Measurements from ENCODE around the gene C1orf167. TPM values are rescaled to one million over a fixed set of nuclear protein-coding genes. Genes with fewer than 3 reads are reported as not detected.

Gene C1orf167
- polyA plus RNA-seq, 3 donors = 0.36 to 0.46 TPM; not detected in 1

DNA sequence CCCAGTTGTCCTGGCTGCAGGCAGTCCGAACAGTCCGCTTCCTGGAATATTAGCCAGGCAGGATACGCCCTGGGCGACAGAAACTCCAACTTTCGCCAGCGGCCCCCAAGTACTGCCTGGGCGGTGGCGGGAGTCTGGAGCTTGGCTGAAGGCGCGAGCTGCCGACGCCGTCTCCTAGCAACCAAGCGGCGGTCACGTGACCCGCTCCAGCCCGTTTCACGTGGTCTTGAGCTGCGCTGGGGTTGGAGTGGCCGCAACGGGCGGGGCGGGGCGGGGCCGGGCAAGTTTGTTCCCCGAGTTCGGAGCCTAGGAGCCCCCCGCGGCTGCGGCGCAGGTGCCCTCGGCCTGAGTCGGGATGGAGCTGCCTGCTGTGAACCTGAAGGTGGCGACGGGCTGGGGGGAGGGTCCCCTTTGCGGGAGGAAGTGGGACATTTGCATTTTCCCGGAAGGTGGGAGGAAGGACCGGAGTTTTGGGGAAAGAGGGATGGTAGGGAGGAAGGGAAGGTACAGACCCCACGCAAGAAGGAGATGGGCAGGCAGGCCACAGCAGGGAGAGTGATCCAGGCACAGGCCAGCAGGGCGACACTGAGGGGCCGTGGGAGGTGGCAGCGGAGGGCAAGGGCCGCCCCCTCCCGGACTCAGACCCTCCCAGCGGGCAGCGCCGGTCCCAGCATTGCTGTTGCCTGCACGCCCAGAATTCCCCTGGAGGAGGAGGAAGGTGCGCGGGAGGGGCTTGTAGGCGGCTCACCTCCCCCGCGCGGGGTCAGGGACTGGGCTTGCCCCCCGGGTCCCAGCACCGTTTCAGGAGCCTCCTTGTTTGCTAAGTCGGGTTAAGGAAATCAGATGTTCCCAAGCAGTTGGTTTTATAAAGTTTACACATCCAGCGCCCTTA, 25.9 kb upstream of the C1orf167 start, which contains the start of gene AGTRAP:
Gene AGTRAP, plus strand, starts transcription at position 283 of the 892 bp plus-strand sequence. Its CDS starts 73 bp downstream, at position 356.
- peak in 2 of 3 donors; percentile 82 to 87 for DNase-seq (ENCODE audit: low read depth in 3 of 3, low spot score in 2 of 3)

DNA sequence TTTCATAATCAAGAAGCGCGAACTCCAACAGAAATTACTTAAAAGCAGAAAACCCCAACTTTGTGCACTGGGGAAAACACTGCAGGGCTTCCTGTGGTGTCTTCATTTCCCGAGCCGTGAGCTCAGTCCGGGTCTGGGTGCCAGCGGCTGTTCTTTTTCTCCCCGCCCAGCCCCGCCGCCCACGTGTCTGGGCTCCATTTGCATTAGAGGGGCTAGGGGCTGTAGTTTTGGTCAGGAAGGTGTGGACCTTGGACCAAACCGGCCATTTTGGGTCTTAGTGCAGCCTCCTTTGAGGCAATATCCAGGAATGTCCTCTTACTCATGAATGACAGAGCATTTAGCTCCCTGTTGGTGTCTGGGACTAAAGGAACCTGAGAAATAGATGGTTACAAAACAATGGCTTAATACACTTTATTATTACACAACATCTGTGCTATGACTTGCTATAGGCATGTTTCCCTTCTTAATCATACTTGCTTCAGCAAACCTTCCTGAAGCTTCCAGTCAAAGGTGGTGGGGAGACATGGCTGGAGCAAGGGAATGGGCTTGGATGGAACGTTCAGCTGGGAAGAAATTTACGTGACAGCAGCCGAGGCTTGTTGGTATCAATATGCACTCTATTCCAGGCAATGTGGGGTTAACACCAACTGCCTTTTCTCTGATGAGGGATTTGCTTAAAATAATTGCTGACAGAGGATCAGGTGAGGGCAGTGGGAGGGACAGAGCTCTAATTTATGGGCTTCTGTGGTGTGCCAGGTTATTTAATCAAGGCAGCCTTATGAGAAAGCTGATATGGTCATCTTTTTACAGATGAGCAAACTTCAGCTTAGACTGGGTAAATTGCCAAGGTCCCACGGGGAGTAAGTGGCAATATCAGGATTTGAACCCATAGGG, 25.0 kb upstream of the C1orf167 start:
- no peak for DNase-seq (ENCODE audit: low read depth in 3 of 3, low spot score in 2 of 3)

DNA sequence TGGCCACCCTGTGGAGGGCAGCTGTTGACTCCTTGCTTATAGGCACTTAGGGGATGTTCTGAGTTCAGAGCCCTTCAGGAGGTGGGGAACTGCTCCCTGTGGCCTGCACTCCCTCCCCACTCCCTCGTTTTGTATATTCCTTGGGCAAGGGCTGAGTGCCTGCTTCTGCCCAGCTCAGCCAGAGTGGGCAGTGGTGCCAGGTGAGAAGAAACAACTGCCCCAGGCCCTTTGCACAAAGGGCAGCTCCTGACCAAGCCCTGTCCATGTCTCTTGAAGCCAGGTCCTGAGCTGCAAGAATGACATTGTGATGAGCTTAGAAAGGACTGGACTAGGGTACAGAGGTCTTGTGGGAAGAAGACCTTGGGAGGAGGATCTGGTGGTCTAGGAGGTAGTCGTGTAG, 23.9 kb upstream of the C1orf167 start:
- no peak for DNase-seq (ENCODE audit: low read depth in 3 of 3, low spot score in 2 of 3)

DNA sequence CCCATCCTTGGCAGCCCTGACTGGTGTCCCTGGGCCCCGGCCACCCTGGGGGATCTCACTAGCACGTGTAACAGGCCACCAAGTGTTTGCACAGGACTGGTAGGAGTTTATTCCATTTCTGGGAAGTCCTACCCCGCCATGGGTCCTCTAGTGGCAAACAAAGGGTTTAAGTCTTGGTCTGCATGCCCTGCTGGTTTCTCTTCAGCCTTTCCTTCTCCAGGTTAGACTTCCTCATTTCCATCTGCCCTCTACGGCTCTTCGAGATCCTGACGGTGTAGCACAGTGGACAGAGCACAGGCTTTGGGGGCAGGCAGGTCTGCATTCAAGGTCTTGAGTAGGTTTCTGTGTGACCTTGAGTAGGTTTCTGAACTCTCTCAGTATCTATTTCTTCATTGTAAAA, 23.2 kb upstream of the C1orf167 start:
- no peak for DNase-seq (ENCODE audit: low read depth in 3 of 3, low spot score in 2 of 3)

DNA sequence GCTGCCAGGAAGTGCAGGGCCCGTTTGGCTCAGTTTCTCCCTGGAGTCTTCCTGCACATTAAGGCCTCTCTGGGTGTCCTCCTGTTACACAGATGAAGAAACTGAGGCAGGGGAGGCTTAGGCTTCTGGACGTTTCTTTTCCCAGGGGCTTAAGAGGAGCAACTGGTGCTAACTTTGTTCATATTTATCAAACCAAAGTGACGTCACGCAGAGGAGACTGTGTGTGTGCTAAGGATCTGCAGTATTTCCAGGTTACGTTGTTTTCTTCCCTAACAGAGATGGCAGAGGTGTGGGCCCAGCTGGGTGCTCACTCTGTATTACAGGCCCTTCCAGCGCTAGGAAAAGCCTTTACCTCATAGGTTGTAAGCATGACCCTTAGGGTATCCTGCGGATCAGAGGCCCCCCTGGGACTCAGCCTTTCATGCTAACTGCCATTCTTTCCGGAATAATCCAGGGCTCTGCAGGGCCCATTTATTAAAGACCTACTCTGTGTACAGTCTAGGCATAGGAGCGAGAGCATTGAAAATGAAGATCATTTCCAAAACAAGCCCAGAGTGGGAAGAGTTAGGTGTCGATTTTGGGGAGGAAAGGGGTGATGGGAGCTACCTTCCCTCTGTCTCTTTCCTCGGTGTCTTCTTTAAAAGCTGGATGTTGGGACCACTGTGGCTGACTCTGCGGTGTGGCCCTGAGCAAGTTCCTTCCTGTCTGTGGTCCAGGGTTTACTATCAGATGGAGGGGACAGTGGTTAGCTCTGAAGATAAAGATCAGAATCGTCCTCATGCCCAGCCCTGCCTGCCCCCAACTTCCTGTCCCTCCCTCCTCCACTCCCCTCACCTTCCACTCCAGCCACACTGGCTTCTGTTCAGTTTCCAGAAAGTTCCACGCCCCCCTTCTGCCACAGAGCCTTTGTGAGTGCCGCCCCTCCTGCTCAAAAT, 21.5 kb upstream of the C1orf167 start:
- DNase-seq (ENCODE audit: low read depth in 3 of 3, low spot score in 2 of 3) = no peak

DNA sequence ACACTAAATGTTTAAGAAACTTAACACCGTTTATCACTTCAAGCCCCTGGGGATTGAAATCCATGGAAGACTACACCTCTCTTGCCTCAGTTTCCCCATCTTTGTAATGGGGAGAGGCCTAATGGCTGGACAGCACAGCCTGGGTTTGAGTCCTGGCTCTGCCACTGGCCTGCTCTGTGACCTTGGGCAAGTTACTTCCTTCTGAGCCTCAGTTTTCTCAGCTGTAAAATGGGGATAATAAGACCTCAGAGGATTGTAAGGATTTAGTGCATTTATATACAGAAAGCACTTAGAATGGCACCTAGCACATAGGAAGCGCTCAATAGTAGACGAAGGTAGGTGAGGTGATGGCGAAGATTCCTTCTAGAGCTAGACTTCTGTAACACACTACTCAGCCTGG, 20.5 kb upstream of the C1orf167 start:
- DNase-seq (ENCODE audit: low read depth in 3 of 3, low spot score in 2 of 3) = no peak

DNA sequence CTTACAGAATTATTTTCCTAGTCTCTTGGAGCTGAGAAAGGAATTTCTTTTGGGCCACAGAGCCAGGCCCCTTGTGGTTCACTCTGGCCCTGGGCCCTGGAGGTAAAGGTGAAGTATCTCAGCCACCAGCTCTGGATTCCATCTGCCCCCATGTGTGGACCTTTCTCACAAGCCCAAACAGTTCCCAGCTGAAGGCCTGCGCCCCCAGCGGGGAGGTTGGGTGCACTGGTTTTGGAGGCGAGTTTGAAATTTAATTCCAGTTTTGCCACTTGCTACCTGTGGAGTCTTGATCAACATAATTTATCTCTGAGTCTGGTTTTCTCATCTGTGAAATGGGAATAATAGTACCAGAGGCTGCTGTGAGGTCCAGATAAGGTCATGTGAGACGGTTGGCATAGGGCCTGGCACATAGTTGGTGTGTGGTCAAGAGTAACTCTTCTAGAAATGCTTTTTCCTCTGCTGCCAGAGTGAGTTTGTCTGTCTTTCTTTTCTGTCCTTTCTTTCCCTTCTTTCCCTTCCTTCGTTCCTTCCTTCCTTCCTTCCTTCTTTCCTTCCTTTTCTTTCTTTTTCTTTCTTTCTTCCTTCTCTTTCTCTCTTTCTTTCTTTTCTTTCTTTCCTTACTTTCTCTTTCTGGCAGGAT, 20.0 kb upstream of the C1orf167 start:
- no peak for DNase-seq (ENCODE audit: low read depth in 3 of 3, low spot score in 2 of 3)

DNA sequence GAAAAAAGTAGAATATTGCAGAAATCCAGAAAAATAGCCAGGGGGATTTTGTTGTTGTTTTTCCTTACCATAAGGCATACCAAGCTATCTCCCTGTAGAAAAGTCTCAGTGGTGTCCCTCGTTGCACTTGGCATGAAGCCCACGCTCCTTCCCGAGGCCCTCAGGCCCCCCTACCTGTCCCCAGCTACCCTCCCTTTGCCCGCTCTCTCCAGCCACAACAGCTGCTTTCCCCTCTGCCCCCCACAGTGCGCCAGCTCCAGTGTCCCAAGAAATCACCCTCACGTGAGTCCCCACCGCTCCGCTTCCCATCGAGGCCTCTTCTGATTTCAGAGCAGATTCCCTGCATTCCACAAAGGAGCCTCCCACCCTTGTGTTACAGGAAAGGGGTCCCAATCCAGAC, 17.7 kb upstream of the C1orf167 start:
- DNase-seq (ENCODE audit: low read depth in 3 of 3, low spot score in 2 of 3) = no peak

DNA sequence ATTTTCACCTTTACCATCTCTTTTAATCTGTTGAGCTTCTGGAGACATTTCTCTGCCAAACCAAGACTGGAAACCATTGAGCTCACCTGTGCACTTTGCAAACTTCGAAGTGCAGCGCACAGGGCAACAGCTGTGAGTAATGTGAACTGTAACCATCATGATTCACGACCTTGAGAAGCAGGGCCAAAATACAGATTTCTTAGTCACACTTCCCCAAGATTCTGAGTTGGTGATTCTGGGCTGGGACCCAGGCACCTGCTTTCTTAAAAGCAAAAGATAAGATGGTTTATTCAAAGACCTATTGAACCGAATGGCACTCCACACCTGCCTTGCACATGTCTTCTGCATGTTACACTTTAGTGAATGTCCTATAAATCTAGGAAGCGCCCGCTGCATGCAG, 15.9 kb upstream of the C1orf167 start:
- DNase-seq (ENCODE audit: low read depth in 3 of 3, low spot score in 2 of 3) = no peak

DNA sequence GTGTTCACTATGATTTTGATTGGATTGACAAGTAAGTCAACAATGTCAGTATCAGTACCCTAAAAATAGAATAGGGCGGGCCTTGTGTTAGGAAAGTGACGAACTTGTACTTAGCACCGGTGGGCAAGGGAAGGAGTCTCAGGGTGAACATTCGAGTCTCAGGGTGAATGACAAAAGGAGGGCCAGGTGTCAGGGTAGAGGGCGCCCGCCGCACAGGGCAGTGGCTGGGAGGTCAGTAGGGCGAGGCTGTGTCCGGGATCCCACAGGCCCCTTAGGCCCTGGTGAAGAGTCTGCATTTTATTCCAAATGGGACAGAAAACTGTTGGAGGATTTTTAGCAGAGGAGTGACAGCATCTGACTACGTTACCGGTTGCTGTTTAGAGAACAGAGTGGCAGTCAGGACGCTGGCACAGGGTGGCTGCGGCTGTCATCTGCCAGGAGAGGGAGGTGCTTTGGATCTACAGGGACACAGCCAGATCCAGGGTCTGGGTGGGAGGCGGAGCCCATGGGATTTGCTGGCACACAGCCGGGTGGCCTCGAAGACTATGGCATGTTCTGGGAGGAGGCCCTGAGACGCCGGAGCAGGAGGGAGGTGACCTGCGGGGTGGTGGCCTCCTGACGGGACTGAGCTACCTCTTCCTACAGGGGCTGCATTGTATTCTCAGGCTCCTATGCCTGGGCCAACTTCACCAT, 15.1 kb upstream of the C1orf167 start:
- no peak for DNase-seq (ENCODE audit: low read depth in 3 of 3, low spot score in 2 of 3)

DNA sequence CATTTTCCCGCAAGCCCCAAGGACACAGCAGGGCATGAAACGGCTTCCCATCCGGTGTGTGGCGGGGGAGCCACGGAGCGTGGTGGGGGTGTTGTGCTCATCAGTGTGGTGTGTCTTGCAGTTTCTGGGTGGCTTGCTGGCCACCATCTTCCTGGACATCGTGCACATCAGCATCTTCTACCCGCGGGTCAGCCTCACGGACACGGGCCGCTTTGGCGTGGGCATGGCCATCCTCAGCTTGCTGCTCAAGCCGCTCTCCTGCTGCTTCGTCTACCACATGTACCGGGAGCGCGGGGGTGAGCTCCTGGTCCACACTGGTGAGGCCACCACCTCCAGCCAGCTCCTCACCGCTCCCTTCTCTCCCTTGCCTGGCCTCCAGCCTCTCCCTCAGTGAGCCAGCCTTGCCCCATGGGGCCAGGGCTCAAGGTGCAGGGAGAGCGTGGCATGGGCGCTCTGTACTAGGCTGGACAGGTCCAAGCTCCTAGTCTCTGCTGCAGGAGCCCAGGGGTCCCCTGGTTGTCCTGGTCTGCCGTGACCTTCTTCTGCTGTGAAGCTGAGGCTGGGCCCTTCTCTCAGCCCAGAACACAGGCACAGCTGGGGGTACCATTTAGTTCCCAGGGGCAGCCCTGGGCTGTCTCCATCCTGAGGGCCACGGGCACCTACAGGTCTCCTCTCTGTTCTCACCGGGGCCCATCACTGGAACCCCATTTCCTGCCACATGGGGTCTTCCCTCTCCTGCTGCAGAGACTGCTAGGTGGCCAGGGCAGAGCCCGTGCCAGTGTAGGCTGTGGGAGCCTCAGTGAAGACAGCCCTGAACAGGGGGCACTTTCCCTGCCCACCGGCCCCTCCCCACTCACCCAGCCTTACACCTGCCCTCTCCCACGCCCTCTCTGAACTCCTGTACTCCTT, 13.4 kb upstream of the C1orf167 start:
- DNase-seq (ENCODE audit: low read depth in 3 of 3, low spot score in 2 of 3) = no peak

DNA sequence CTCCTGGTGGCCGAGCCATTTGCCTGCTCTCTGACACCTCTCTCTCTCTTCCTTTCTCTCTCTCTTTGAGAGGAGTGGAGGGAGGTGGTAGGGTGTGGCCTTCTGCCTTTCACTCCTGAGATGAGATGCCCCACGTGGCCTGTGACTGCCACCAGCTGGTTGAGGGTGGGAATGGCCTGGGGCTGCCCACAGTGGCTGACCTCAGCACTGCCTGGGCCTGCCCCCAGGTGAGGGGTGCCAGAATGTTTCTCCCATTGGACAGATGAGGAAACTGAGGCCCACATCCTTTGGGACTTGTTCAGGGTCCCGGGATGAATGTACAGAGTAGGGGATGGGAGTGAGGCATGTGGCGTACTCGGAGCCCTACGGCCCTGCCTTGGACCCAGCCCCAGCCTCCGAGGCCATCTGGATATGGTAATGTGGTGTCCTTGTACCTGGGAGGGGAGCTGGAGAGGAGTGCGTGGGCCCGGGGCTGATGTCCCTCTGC, 12.7 kb upstream of the C1orf167 start:
- DNase-seq (ENCODE audit: low read depth in 3 of 3, low spot score in 2 of 3) = no peak

DNA sequence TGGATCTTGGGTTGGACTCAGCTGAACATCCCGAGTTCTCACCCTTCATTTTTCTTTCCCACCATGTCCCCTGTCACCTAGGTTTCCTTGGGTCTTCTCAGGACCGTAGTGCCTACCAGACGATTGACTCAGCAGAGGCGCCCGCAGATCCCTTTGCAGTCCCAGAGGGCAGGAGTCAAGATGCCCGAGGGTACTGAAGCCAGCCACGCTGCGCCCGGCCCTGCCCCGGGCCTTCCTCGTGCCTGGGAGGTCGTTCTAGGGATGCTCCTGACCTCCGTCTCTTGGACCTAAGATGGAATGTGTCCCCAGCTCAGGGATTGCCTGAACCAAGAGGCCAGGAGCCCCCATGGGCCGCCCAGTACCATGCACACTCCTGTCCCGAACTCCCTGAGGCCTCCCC, 12.0 kb upstream of the C1orf167 start:
- DNase-seq (ENCODE audit: low read depth in 3 of 3, low spot score in 2 of 3) = no peak

DNA sequence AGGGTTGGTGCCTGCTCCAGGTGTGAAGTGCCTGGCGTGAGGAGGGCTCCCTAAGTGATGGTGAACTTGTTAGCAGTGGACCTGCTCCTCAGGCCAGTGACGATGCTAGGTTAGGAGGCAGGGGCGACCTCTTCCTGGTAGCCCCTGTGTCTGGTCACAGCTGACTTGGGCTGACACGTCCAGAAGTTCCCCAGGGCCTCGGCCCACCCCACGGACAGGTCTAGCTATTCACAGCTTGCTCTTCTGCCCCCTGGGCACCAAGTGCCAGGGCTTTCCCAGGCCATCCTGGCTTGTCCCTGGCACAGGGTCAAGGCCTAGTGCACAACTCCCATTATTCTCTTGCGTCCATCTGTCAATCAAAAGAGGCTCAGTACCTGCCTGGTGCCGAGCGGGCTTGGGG, 10.9 kb upstream of the C1orf167 start:
- no peak for DNase-seq (ENCODE audit: low read depth in 3 of 3, low spot score in 2 of 3)

DNA sequence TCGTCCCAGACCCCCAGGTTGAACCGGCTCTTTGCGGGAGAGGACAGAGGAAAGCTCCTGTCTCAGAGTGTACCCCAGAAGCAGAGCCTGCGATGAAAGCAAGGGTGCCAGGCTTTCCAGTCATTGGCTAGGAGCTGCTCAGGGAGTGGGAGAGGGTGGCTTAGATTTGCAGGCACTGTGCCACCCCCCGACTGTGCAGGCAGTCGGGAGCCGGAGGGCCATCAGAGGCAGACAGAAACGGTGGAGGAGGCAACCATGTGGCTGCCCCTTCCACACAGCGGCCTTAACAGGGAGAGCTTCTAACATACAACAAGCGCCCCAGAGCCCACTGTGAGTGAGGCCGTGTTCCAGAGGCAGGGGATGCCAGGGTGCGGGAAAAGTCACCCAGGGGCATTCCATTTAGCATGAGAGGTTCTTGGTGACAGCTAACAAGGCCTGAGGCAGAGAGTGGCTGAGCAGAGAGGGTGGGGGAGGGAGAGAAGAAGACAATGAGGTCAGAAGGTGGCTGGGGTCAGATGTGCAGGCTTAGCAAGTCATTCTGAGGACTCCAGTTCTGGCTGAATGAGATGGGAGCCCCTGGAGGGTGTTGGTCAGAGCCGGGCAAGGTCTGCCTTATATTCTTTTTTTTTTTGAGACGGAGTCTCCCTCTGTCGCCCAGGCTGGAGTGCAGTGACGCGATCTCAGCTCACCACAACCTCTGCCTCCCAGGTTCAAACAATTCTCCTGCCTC, 9.5 kb upstream of the C1orf167 start:
- no peak for DNase-seq (ENCODE audit: low read depth in 3 of 3, low spot score in 2 of 3)

DNA sequence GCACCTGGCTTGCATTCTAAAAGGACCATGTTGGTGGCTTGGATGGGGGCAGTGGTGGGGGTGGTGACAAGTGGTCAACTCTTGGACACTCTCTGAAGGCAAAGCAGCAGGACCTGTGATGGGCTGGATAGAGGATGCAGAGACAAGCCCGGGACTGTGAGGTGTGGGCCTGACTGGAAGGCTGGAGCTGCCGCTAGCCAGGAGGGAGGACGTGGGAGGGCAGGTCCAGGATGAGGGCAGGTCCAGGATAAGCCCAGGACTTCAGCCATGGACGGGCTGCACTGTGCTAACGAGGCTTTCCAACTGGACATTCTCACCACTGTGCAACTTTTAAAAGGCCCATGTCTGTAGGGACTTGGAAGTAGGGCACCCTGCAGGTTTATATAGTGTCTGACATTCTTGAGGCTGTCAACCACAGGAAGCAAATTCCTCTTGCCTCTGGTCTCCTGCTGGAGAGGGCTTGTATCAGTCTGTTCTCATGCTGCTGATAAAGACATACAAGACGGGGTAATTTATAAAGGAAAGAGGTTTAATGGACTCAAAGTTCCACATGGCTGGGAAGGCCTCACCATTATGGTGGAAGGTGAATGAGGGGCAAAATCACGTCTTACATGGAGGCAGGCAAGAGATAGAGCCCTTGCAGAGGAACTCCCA, 8.3 kb upstream of the C1orf167 start:
- DNase-seq (ENCODE audit: low read depth in 3 of 3, low spot score in 2 of 3) = no peak

DNA sequence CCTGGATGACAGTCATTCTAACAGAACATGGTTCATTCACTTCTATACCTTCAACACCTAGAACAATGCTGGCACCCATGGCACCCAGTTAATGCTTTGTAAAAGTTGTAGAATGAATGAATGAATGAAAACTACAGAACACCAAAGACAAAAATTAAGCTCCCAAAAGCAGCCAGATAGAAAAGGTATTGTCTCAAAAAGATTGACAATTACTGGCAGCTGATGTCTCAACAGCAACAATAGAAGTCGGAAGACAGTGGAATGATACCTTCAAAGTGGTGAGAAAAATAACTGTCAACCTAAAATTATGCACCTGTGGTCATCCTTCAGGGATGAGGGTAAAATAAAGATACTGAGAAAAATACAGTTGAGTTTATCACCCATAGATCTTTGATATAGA, 4.9 kb upstream of the C1orf167 start:
- DNase-seq (ENCODE audit: low read depth in 3 of 3, low spot score in 2 of 3) = no peak

Data from right renal cortex interstitium (tissue), 3 donors.